HG02642 (cell line): ENCODE data around the gene GPR42.
"Not testable (repeated sequence)": the region's sequence is repeated elsewhere in the genome, so short reads cannot be mapped to it uniquely, and the experiment has no call there.

Experiments used
- ATAC-seq: cut with Tn5 transposase; IDR thresholded peaks from one replicate; pipeline ENCODE4 v1.9.1; 2021; ENCODE audit warnings: mild to moderate bottlenecking; ENCODE audit not compliant: unreplicated experiment, poor library complexity

The GPR42 gene

GRCh38 chr19:35392742-35393715 is 22.2 kb downstream of the GPR42 start:
- ATAC-seq: no peak

- ATAC-seq: no peak
Measured at GRCh38 chr19:35395382-35396199, 24.7 kb downstream of the GPR42 start.

GRCh38 chr19:35396240-35396885 is 25.5 kb downstream of the GPR42 start:
- no peak for ATAC-seq

- ATAC-seq: no peak
Measured at GRCh38 chr19:35397064-35397463, 26.2 kb downstream of the GPR42 start.

- no peak for ATAC-seq
Measured at GRCh38 chr19:35398570-35398969, 27.7 kb downstream of the GPR42 start.

DNA sequence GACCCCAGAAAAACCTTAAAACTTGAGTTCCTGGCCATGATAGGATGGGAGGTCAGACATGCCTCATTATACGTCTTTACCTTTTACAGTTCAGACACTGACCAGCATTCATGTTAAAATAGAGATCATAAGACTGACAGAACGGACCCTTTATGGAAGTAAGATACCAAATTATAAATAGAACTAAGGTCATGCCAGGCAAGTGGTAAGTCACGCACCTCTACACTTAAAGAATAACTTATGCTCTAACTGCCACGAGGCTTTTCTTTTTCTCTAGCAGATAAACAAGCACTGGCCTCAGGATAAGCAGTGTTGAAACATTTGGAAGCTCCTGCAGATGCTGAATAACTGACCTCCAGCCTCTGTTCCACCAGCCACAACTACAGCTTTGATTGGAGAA is 28.4 kb downstream of the GPR42 start:
- no peak for ATAC-seq

GRCh38 chr19:35399948-35400772 is 29.3 kb downstream of the GPR42 start:
- ATAC-seq: no peak

DNA sequence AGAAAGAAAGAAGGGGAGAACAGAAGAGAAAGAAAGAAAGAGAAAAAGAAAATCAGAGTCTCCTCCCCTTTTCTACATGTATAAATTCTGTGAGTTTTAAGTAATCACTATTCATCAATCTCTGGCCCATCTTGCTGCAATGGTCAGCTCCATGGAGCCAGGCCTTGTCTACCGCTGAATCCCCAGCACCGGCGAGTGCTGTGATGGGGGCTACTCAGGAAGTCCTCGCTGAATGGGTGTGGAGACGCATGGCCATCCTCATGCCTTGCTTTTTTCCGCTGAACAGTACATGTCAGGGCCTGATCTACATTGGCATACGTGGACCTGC is 29.9 kb downstream of the GPR42 start:
- ATAC-seq: no peak

GRCh38 chr19:35401416-35401815 is 30.5 kb downstream of the GPR42 start:
- ATAC-seq: not testable (repeated sequence)

DNA sequence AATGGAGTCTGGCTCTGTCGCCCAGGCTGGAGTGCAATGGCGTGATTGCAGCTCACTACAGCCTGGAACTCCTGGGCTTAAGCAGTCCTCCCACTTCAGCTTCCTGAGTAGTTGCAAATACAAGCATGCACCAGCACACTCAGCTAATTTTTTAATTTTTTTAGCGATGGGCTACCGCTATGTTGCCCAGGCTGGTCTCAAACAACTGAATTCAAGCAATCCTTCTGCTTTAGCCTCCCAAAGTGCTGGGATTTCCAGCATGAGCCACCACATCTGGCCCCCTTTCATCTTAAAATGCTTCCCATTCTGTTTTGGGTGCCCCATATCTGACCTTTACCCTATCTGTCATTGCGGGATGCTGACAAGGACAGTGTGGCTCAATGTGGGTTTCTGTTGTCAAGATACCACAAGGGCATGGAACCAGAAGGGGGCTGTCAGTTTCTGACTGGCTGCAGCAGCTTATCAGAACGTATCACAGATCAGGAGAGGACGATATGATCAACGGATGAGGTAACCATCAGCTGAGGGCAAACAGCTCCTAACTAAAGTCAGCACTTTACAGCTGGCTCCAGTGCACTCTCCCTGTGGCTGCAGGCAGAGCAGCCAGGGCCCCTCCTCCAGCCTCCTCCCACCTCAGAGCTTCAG is 32.4 kb downstream of the GPR42 start:
- no peak for ATAC-seq

DNA sequence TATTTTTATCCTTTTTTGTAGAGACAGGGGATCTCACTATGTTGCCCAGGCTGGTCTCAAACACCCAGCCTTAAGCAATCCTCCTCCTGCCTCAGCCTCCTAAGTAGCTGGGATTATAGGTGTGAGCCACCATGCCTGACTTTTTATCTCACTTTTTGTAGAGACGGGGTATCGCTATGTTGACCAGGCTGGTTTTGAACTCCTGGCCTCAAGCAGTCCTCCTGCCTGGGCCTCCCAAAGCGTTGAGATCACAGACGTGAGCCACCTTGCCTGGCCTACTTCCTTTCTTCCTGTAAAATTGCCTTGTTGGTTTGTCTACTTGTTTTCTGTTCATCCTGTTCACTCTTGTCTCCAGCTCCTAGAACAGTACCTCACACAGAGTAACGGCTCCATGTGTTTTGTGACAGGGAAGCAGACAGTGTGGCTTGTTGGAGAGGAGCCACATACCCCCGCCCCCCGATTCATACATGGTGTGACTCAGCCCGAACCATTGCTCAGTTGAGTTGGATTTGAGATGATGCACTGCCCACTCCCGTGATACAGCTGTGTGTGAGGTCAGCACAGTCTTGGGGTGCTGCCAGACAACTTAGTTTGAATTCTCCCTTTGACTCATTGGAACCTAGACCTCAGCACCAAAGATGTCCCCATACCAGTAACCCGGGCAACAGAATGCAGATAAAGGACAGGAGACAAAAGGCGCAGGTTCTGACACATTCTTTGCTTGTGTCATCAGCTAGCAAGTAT is 34.2 kb downstream of the GPR42 start:
- peak; percentile 59 for ATAC-seq

GRCh38 chr19:35407619-35408018 is 36.8 kb downstream of the GPR42 start:
- no peak for ATAC-seq

GRCh38 chr19:35408284-35409171 is 37.7 kb downstream of the GPR42 start:
- peak; percentile 59 for ATAC-seq

GRCh38 chr19:35409191-35409590 is 38.3 kb downstream of the GPR42 start:
- ATAC-seq: no peak

GRCh38 chr19:35410487-35410886 is 39.6 kb downstream of the GPR42 start:
- ATAC-seq: no peak

GRCh38 chr19:35414442-35414841 is 43.6 kb downstream of the GPR42 start:
- ATAC-seq: no peak

DNA sequence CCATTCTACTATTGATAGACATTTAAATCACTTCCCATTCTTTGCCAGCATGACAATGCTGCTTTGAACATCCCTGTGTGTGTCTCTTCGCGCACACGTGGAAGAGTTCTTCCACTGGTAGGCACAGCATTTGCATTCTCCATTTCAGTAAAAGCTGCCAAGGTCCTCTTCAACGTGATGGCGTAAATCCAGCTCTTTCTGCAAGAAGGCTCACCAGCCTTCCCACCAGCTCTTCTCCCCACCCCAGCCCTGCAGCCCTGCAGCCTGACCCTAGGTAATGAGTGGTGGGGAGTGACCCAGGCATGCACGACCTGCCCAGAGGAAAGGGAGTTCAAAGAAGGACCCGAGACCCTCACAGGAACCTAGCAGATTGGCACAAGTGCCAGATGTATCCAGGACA is 45.5 kb downstream of the GPR42 start:
- ATAC-seq: no peak

- ATAC-seq: no peak
Measured at GRCh38 chr19:35417278-35417677, 46.4 kb downstream of the GPR42 start.
